Measurements from ENCODE around the gene CNKSR3. TPM values are rescaled to one million over a fixed set of nuclear protein-coding genes. Genes with fewer than 3 reads are reported as not detected.

Gene CNKSR3
- total and polyA plus RNA-seq, 2 of the 8 experiments (the other 6 are each of a cell fraction or from before 2014, with no cell fraction given), result 1.2 to 6.2 TPM

- H3K79me1 ChIP-seq (ENCODE audit: low read depth, low read length), result no peaks in the 10 kb centered on the region
- DNase-seq (ENCODE audit: low read depth in 1 of 2, low spot score in 2 of 2), result no peak
- H2BK20ac ChIP-seq (ENCODE audit: low read length), result no peak overlapping the region
- no peak for FAIRE-seq
- no peak overlapping the region for H2BK12ac ChIP-seq (ENCODE audit: low read depth, low read length)
- no peak overlapping the region for H3K23ac ChIP-seq (ENCODE audit: insufficient read length)
- no peak overlapping the region for H3K27ac ChIP-seq (ENCODE audit: low read depth, low read length)
- H2BK120ac ChIP-seq (replicated peaks; ENCODE audit: low read depth, low read length), result no peak overlapping the region
- H3K27me3 ChIP-seq (replicated peaks in 1 of 4; ENCODE audit: control insufficient read depth in 3 of 4, extremely low read depth in 1 of 4, insufficient read depth in 3 of 4, low read length in 3 of 4), result no peaks in the 10 kb centered on the region
- no peak overlapping the region for H3K14ac ChIP-seq (ENCODE audit: insufficient read length)
- H2BK5ac ChIP-seq (ENCODE audit: low read depth, low read length), result no peak overlapping the region
- H3K4me3 ChIP-seq (ENCODE audit: extremely low read depth in 1 of 4, insufficient read depth in 2 of 4, low read depth in 3 of 4, low read length in 4 of 4), result no peak overlapping the region
- no peaks in the 10 kb centered on the region for H3K79me2 ChIP-seq (ENCODE audit: control insufficient read depth in 1 of 2, insufficient read depth in 2 of 2, low read length in 2 of 2)
- H4K8ac ChIP-seq (ENCODE audit: extremely low read depth, insufficient read depth, low read length), result no peak overlapping the region
- no peak overlapping the region for H3K9ac ChIP-seq (replicated peaks in 1 of 4; ENCODE audit: extremely low read depth in 1 of 4, low read depth in 3 of 4, low read length in 3 of 4)
- H4K5ac ChIP-seq (ENCODE audit: insufficient read length, low read depth, low read length), result no peak overlapping the region
- H2BK15ac ChIP-seq (ENCODE audit: low read length), result no peak overlapping the region
- no peaks in the 10 kb centered on the region for H3K23me2 ChIP-seq (ENCODE audit: low read depth, low read length)
- 0 out of 4 replicates have a peak overlapping the region, but pooled peaks of 1 of the 2 experiments have one; percentile 32 for H3K4me2 ChIP-seq (ENCODE audit: insufficient read depth in 1 of 2, low read depth in 2 of 2, low read length in 2 of 2)
- H4K91ac ChIP-seq (replicated peaks; ENCODE audit: insufficient read length, low read length), result no peak overlapping the region
- H3K4me1 ChIP-seq (replicated peaks in 1 of 4; ENCODE audit: control insufficient read depth in 3 of 4, insufficient read depth in 4 of 4, low read length in 3 of 4), result peaks cover 1 to 5% (median 3%) of the 10 kb centered on the region in 4 experiments; a peak in 2 of 7 replicates
- no peak overlapping the region for H3K4ac ChIP-seq (replicated peaks; ENCODE audit: insufficient read length, low read depth, low read length)
- H3K56ac ChIP-seq (replicated peaks; ENCODE audit: insufficient read length, low read depth, low read length), result no peak overlapping the region
- no peak overlapping the region for H2AK5ac ChIP-seq (ENCODE audit: low read depth, low read length)
- ChIA-PET CTCF (ENCODE audit: partially characterized antibody) (interaction anchor here (1.0 kb wide), 1 partner anchor 279 kb away, joined by 3 read pairs; no protein-coding TSS in a partner anchor), POLR2A (ENCODE audit: partially characterized antibody) (interaction anchor here (0.6 to 1.0 kb wide), 2 partner anchors 77 to 894 kb away, joined by 3 to 4 read pairs; no protein-coding TSS in a partner anchor)
- 90% methylated on average over 3 of the region's 3 CpGs; no CpG with 5 or more reads in 1 of the 2 experiments for WGBS, 2 experiments (ENCODE audit: extremely low coverage in 1 of 2, insufficient coverage in 1 of 2, insufficient read length in 1 of 2, insufficient replicate concordance in 2 of 2, low coverage in 1 of 2, low lambda C conversion rate in 2 of 2, missing lambda C conversion rate in 1 of 2)
- H3K9me3 ChIP-seq (ENCODE audit: insufficient read depth in 2 of 2, low read depth in 1 of 2, low read length in 1 of 2), result 0 out of 4 replicates have a peak, but pooled peaks cover 0 to 6% of the 10 kb centered on the region in 2 experiments
- H3K36me3 ChIP-seq (ENCODE audit: control insufficient read depth in 2 of 4, insufficient read depth in 4 of 4, low read length in 3 of 4), result peaks cover 0 to 15% (median 3%) of the 10 kb centered on the region in 4 experiments; a peak in 5 of 8 replicates
- H3K18ac ChIP-seq (ENCODE audit: extremely low read depth, low read length), result no peak overlapping the region
- no peak overlapping the region for H2AFZ ChIP-seq (ENCODE audit: low read length)
- H4K20me1 ChIP-seq (replicated peaks in 1 of 2; ENCODE audit: control insufficient read depth in 1 of 2, insufficient read depth in 2 of 2, low read length in 2 of 2), result peaks cover 0 to 2% of the 10 kb centered on the region in 2 experiments
- TF ChIP-seq RFX5 (IDR thresholded peaks at IDR 0.05; ENCODE audit: borderline replicate concordance, low read depth, low read length) (no peak), CTCF (IDR thresholded peaks at IDR 0.05; ENCODE audit: control extremely low read depth in 1 of 3, insufficient read depth in 1 of 3, low read depth in 1 of 3, low read length in 3 of 3) (no peak), TBP (IDR thresholded peaks at IDR 0.05; ENCODE audit: low read depth, low read length) (no peak), KDM5A (IDR thresholded peaks at IDR 0.05; ENCODE audit: low read length) (no peak), BCL11A (IDR thresholded peaks at IDR 0.05; ENCODE audit: low read depth in 2 of 2, low read length in 2 of 2) (no peak), CREB1 (IDR thresholded peaks at IDR 0.05) (no peak), PHF8 (conservative IDR thresholded peaks at IDR 0.05; ENCODE audit: low read depth, low read length) (no peak), RNF2 (IDR thresholded peaks at IDR 0.05; ENCODE audit: borderline replicate concordance, low read depth, low read length, missing control alignments, poor library complexity, severe bottlenecking) (no peak)
Observed at GRCh38 chr6:154432533-154433476, 77.7 kb downstream of the CNKSR3 start.
